HL-60 (cell line): ENCODE results near the gene PTDSS2.

Experiments
- DNase-seq, 2 experiments: peaks; one replicate each; pipeline ENCODE4 v3.0.0-alpha.2; 2010 to 2020; ENCODE audit warnings: low read depth in 1 of 2, low spot score in 1 of 2
- H3K27ac ChIP-seq: fragments of 250-450 bp; sonication (Bioruptor Pico); replicated peaks from 2 replicates; pipeline ENCODE4 v1.5.1; 2020; ENCODE audit warnings: mild to moderate bottlenecking, moderate library complexity
- H3K27me3 ChIP-seq: fragments of 250-450 bp; sonication (Bioruptor Pico); 2 replicates; pipeline ENCODE4 v1.5.1; 2021; ENCODE audit warnings: mild to moderate bottlenecking, moderate library complexity; ENCODE audit not compliant: insufficient read depth, poor library complexity, severe bottlenecking
- H3K4me3 ChIP-seq: replicated peaks from 2 replicates; pipeline ENCODE4 v1.5.1; 2011; ENCODE audit warnings: mild to moderate bottlenecking, control low read depth, low read length; ENCODE audit not compliant: insufficient read depth
- CTCF ChIP-seq: IDR thresholded peaks from one replicate; pipeline ENCODE4 v1.5.1; 2011; ENCODE audit warnings: low read length, control low read depth, inconsistent platforms; ENCODE audit not compliant: insufficient read depth
- GABPA ChIP-seq: IDR thresholded peaks from 2 replicates; pipeline ENCODE4 v1.6.1; 2012; ENCODE audit warnings: low read depth
- POLR2AphosphoS5 ChIP-seq: IDR thresholded peaks from 2 replicates; pipeline ENCODE4 v1.6.1; 2012; ENCODE audit warnings: low read depth
- REST ChIP-seq: IDR thresholded peaks from 2 replicates; pipeline ENCODE4 v1.6.1; 2012; ENCODE audit warnings: low read depth; ENCODE audit not compliant: insufficient replicate concordance
- SPI1 ChIP-seq: IDR thresholded peaks from 2 replicates; pipeline ENCODE4 v1.6.1; 2012; ENCODE audit warnings: low read depth, mild to moderate bottlenecking, borderline replicate concordance

Gene PTDSS2

GRCh38 chr11:469684-470560 lies 19.8 kb downstream of the PTDSS2 start:
- Histone ChIP-seq H3K27me3 (no peaks in the 10 kb centered on the region), H3K4me3 (no peak overlapping the region), H3K27ac (no peak overlapping the region)
- no peak for TF ChIP-seq REST
- TF ChIP-seq POLR2AphosphoS5: no peak
- no peak for TF ChIP-seq GABPA
- no peak for TF ChIP-seq SPI1
- no peak for TF ChIP-seq CTCF
- no peak for DNase-seq

- Histone ChIP-seq H3K27me3 (no peaks in the 10 kb centered on the region), H3K27ac (no peak overlapping the region), H3K4me3 (no peak overlapping the region)
- TF ChIP-seq CTCF (no peak), REST (no peak), GABPA (no peak), SPI1 (no peak), POLR2AphosphoS5 (no peak)
- DNase-seq: no peak
These were observed 21.5 kb downstream of the PTDSS2 start for GRCh38 chr11:471468-472145.

- TF ChIP-seq CTCF: no peak
- no peak for TF ChIP-seq POLR2AphosphoS5
- no peak for TF ChIP-seq REST
- TF ChIP-seq SPI1: no peak
- TF ChIP-seq GABPA: no peak
- Histone ChIP-seq H3K27me3 (no peaks in the 10 kb centered on the region), H3K27ac (no peak overlapping the region), H3K4me3 (no peak overlapping the region)
- no peak for DNase-seq
These were observed 22.2 kb downstream of the PTDSS2 start for GRCh38 chr11:472272-472671.
